RPMI7951 (cell line): ENCODE measurements around the gene YWHAQ. TPM values are rescaled to one million over a fixed set of nuclear protein-coding genes. Genes with fewer than 3 reads are reported as not detected.
A peak's percentile ranks its signal among the peaks of the same experiment; 100 is the strongest.

ENCODE experiments used
- DNase-seq: peaks from one replicate; pipeline ENCODE4 v3.0.0-alpha.2; 2012; ENCODE audit warnings: low read depth
- total RNA-seq: library from RNA; depleted of rRNA; stranded (reverse); fragments of >200 nt; shearing (Covaris generic); gene quantifications from 2 replicates; pipeline ENCODE4 v1.2.3, GENCODE V29; 2014

The YWHAQ gene
- total RNA-seq, 1 experiment from 2014 or later: 1,267 TPM

GRCh38 chr2:9655441-9656269, 24.9 kb upstream of the YWHAQ start:
- DNase-seq: peak; percentile 96

- no peak for DNase-seq
Measured at GRCh38 chr2:9654452-9655100, 23.8 kb upstream of the YWHAQ start.

- DNase-seq: no peak
Measured at GRCh38 chr2:9653485-9654271, 22.9 kb upstream of the YWHAQ start.

GRCh38 chr2:9652898-9653479, 22.2 kb upstream of the YWHAQ start:
- DNase-seq: no peak

- no peak for DNase-seq
Measured at GRCh38 chr2:9652267-9652666, 21.5 kb upstream of the YWHAQ start.

GRCh38 chr2:9650119-9650821, 19.5 kb upstream of the YWHAQ start:
- DNase-seq: no peak

GRCh38 chr2:9649261-9649660, 18.5 kb upstream of the YWHAQ start:
- no peak for DNase-seq

- no peak for DNase-seq
Measured at GRCh38 chr2:9648821-9649220, 18.0 kb upstream of the YWHAQ start.

GRCh38 chr2:9647884-9648283, 17.1 kb upstream of the YWHAQ start:
- no peak for DNase-seq

GRCh38 chr2:9646196-9647030, 15.6 kb upstream of the YWHAQ start:
- DNase-seq: no peak

- no peak for DNase-seq
Measured at GRCh38 chr2:9644603-9645002, 13.8 kb upstream of the YWHAQ start.

- DNase-seq: no peak
Measured at GRCh38 chr2:9644021-9644420, 13.2 kb upstream of the YWHAQ start.

- no peak for DNase-seq
Measured at GRCh38 chr2:9641641-9642040, 10.8 kb upstream of the YWHAQ start.

GRCh38 chr2:9640403-9641104, 9.8 kb upstream of the YWHAQ start:
- DNase-seq: no peak

- no peak for DNase-seq
Measured at GRCh38 chr2:9639740-9640343, 9.0 kb upstream of the YWHAQ start.

GRCh38 chr2:9639000-9639602, 8.3 kb upstream of the YWHAQ start:
- DNase-seq: peak; percentile 59

GRCh38 chr2:9638532-9638931, 7.7 kb upstream of the YWHAQ start:
- DNase-seq: peak; percentile 99

GRCh38 chr2:9637330-9637729, 6.5 kb upstream of the YWHAQ start:
- DNase-seq: peak; percentile 91

GRCh38 chr2:9634133-9634532, 3.3 kb upstream of the YWHAQ start:
- DNase-seq: no peak
